Measurements from ENCODE around the gene PSME3IP1.

The PSME3IP1 gene

DNA sequence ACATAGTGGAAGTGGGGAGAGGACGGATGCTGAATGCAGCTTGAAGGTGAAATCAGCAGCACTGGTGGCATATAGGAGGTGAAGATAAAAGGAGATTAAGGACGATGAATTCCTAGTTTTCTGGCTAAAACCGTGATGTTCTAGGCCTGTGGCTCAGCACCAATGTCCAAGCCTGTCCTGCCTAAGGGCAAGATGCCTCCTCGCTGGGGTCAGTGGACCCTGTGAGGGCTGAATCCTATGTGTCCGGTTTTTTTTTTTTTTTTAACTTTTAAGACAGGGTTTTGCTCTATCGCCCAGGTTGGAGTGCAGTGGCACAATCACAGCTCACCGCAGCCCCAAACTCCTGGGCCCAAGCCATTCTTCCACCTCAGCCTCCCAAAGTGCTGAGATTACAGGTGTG, 80.7 kb downstream of the PSME3IP1 start:
- no peak overlapping the region for H3K4me2 ChIP-seq (ENCODE audit: low read length)
- H3K27me3 ChIP-seq (ENCODE audit: control insufficient read depth, insufficient read depth, low read length), result no peaks in the 10 kb centered on the region
- no peak overlapping the region for H3K9ac ChIP-seq
- H3K36me3 ChIP-seq (ENCODE audit: control insufficient read depth, insufficient read depth, low read length), result no peaks in the 10 kb centered on the region
- TF ChIP-seq CTCF (IDR thresholded peaks at IDR 0.05), result no peak
- no peaks in the 10 kb centered on the region for H3K4me1 ChIP-seq
- no peak overlapping the region for H3K4me3 ChIP-seq (ENCODE audit: low read depth, low read length)
- H2AFZ ChIP-seq, result no peak overlapping the region
- no peaks in the 10 kb centered on the region for H3K9me3 ChIP-seq (ENCODE audit: control insufficient read depth, low read length)
- H3K27ac ChIP-seq, result no peak overlapping the region
- H3K79me2 ChIP-seq, result no peaks in the 10 kb centered on the region

- no peaks in the 10 kb centered on the region for H3K79me2 ChIP-seq
- TF ChIP-seq CTCF (IDR thresholded peaks at IDR 0.05), result no peak
- H3K4me2 ChIP-seq (ENCODE audit: low read length), result no peak overlapping the region
- no peak overlapping the region for H3K9ac ChIP-seq
- no peak overlapping the region for H3K4me3 ChIP-seq (ENCODE audit: low read depth, low read length)
- H3K36me3 ChIP-seq (ENCODE audit: control insufficient read depth, insufficient read depth, low read length), result no peaks in the 10 kb centered on the region
- H2AFZ ChIP-seq, result no peak overlapping the region
- no peaks in the 10 kb centered on the region for H3K9me3 ChIP-seq (ENCODE audit: control insufficient read depth, low read length)
- H3K4me1 ChIP-seq, result no peaks in the 10 kb centered on the region
- no peak overlapping the region for H3K27ac ChIP-seq
- no peaks in the 10 kb centered on the region for H3K27me3 ChIP-seq (ENCODE audit: control insufficient read depth, insufficient read depth, low read length)
Observed at GRCh38 chr16:57104706-57105105, 81.1 kb downstream of the PSME3IP1 start.

DNA sequence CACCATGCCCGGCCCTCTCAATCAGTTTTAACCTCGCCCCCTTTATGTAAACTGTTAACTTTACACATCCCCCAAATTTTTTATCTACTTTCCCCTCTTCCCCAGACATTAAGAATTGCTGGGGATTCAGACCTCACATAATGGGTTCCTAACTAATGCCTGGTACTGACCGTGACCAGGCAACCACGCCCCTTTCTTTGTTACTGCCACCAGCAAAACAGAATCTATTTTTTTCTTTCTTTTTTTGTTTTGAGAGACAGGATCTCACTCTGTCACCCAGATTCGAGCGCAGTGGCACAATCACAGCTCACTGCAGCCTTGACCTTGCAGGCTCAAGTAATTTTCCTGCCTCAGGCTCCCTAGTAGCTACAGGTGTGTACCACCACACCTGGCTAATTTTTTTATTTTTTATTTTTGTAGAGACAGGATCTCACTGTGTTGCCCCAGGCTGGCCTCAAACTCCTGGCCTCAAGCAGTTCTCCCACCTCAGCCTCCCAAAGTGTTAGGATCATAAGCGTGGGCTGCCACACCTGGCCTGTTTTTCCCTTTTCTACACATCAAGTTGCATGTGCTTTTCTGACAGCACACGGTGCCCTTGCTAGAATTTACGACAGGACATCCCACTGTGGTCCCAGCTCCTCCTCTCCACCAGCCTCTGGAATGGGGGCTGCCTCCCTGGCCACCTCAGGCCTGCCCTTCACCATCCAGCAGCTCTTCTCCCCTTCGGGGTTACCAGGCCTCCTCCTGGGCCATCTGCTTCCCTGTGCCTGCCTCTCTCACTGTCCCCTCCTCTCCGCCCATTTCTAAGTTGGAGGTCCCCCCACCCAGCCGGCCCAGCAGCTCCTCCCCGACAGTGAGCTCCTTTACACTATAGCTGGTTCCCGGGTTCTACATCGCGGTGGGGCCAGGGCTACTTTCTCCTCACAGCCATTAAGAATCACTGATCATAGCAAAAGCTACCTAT, 82.7 kb downstream of the PSME3IP1 start:
- H3K9ac ChIP-seq, result no peak overlapping the region
- H3K4me2 ChIP-seq (ENCODE audit: low read length), result no peak overlapping the region
- no peak overlapping the region for H3K4me3 ChIP-seq (ENCODE audit: low read depth, low read length)
- no peaks in the 10 kb centered on the region for H3K27me3 ChIP-seq (ENCODE audit: control insufficient read depth, insufficient read depth, low read length)
- no peaks in the 10 kb centered on the region for H3K4me1 ChIP-seq
- no peaks in the 10 kb centered on the region for H3K79me2 ChIP-seq
- H2AFZ ChIP-seq, result no peak overlapping the region
- no peak overlapping the region for H3K27ac ChIP-seq
- no peaks in the 10 kb centered on the region for H3K9me3 ChIP-seq (ENCODE audit: control insufficient read depth, low read length)
- no peaks in the 10 kb centered on the region for H3K36me3 ChIP-seq (ENCODE audit: control insufficient read depth, insufficient read depth, low read length)
- no peak for TF ChIP-seq CTCF (IDR thresholded peaks at IDR 0.05)

All from parathyroid adenoma (tissue), 2 donors.